HepG2 (cell line): ENCODE data around the gene LSS. TPM values are rescaled to one million over a fixed set of nuclear protein-coding genes. Genes with fewer than 3 reads are reported as not detected.

Source experiments
- AFF4 ChIP-seq: sonication (generic); formaldehyde crosslinking; IDR thresholded peaks from 2 replicates; pipeline ENCODE4 v1.4.0; 2020; ENCODE audit warnings: missing genetic modification reagents
- IKZF1 ChIP-seq: fragments of 450-650 bp; IDR thresholded peaks from 2 replicates; pipeline ENCODE4 v1.7.1; 2016
- IRF1 ChIP-seq: sonication (generic); formaldehyde crosslinking; IDR thresholded peaks from 2 replicates; pipeline ENCODE4 v1.4.0; 2020; ENCODE audit warnings: low read depth, mild to moderate bottlenecking, missing genetic modification reagents
- NFYB ChIP-seq: sonication (generic); formaldehyde crosslinking; IDR thresholded peaks from 2 replicates; pipeline ENCODE4 v1.4.0; 2020; ENCODE audit warnings: missing genetic modification reagents
- NR1H2 ChIP-seq: sonication (generic); formaldehyde crosslinking; IDR thresholded peaks from 2 replicates; pipeline ENCODE4 v1.8.1; 2022; ENCODE audit warnings: low read depth, missing genetic modification reagents, borderline replicate concordance
- PBX2 ChIP-seq: IDR thresholded peaks from 2 replicates; pipeline ENCODE4 v1.6.1; 2016; ENCODE audit warnings: control low read depth
- PCBP2 ChIP-seq: fragments of 200-400 bp; formaldehyde crosslinking; optimal IDR thresholded peaks from 2 replicates; pipeline ENCODE3; 2018; ENCODE audit warnings: low read length, low read depth; ENCODE audit not compliant: poor library complexity, severe bottlenecking
- TEF ChIP-seq: sonication (generic); formaldehyde crosslinking; IDR thresholded peaks from 2 replicates; pipeline ENCODE4 v1.5.0; 2020; ENCODE audit warnings: missing genetic modification reagents
- ZBTB37 ChIP-seq: sonication (generic); formaldehyde crosslinking; IDR thresholded peaks from 2 replicates; pipeline ENCODE4 v1.4.0; 2020; ENCODE audit warnings: mild to moderate bottlenecking, missing genetic modification reagents
- ZFP37 ChIP-seq: sonication (generic); formaldehyde crosslinking; IDR thresholded peaks from 2 replicates; pipeline ENCODE4 v1.4.0; 2020; ENCODE audit warnings: missing genetic modification reagents, borderline replicate concordance
- ZNF18 ChIP-seq: sonication (generic); formaldehyde crosslinking; IDR thresholded peaks from 2 replicates; pipeline ENCODE4 v1.8.0; 2022; ENCODE audit warnings: mild to moderate bottlenecking, missing genetic modification reagents; ENCODE audit not compliant: insufficient replicate concordance
- ZNF354B ChIP-seq: sonication (generic); formaldehyde crosslinking; IDR thresholded peaks from 2 replicates; pipeline ENCODE4 v1.8.0; 2022; ENCODE audit warnings: mild to moderate bottlenecking, missing genetic modification reagents
- ZNF512B ChIP-seq: sonication (generic); formaldehyde crosslinking; IDR thresholded peaks from 2 replicates; pipeline ENCODE4 v1.5.1; 2020; ENCODE audit warnings: missing genetic modification reagents, mild to moderate bottlenecking, borderline replicate concordance
- ZNF557 ChIP-seq: sonication (generic); formaldehyde crosslinking; IDR thresholded peaks from 2 replicates; pipeline ENCODE4 v1.4.0; 2020; ENCODE audit warnings: missing genetic modification reagents
- ZSCAN29 ChIP-seq: sonication (generic); formaldehyde crosslinking; conservative IDR thresholded peaks from 2 replicates; pipeline ENCODE4 v1.4.0; 2020; ENCODE audit warnings: mild to moderate bottlenecking, missing genetic modification reagents
- polyA plus RNA-seq, 8 experiments: library from polyadenylated mRNA; depleted of rRNA in 3 of 8; stranded (reverse) in 7 of 8; unstranded in 1 of 8; fragments of >200 nt; fragmentation: Illumina TruSeq in 4 of 8; extraction: Trizol in 4 of 8; gene quantifications; 2 replicates each; pipeline versions ENCODE4 v1.2.1 to v1.2.3, GENCODE V29; 2011 to 2016; ENCODE audit warnings: low read depth in 4 of 8, missing spikeins in 1 of 8, mixed read lengths in 1 of 8; ENCODE audit not compliant: insufficient read depth in 1 of 8
- total RNA-seq, 5 experiments: library from RNA; depleted of rRNA; stranded (reverse); fragments of >200 nt; fragmentation: Illumina TruSeq; extraction: Trizol; gene quantifications; 2 replicates each; pipeline ENCODE4 v1.2.3, GENCODE V29; 2016; ENCODE audit warnings: low read depth in 1 of 5

Gene LSS
- total and polyA plus RNA-seq, 2 of the 13 experiments (the other 11 are each of a cell fraction or from before 2014, with no cell fraction given) = 72.6 to 113 TPM

GRCh38 chr21:46153247-46154154 is 75.1 kb downstream of the LSS start (continued):
- TF ChIP-seq ZFP37 (no peak), IKZF1 (no peak), TEF (CRISPR knock-in tag) (no peak), ZNF512B (CRISPR knock-in tag) (no peak; the same call in 1 of the 2 replicates), ZNF557 (CRISPR knock-in tag) (0 out of 2 replicates have a peak, but pooled peaks have one; percentile 17), ZSCAN29 (CRISPR knock-in tag) (no peak), PBX2 (no peak), ZNF18 (CRISPR knock-in tag) (peak; percentile 81), NR1H2 (CRISPR knock-in tag) (no peak), PCBP2 (no peak), NFYB (CRISPR knock-in tag) (no peak), ZNF354B (CRISPR knock-in tag) (no peak), ZBTB37 (CRISPR knock-in tag) (no peak), IRF1 (CRISPR knock-in tag) (no peak), AFF4 (CRISPR knock-in tag) (no peak)
